GM19240 (cell line): Measurements from ENCODE around the gene WDR5.
A peak's percentile ranks its signal among the peaks of the same experiment; 100 is the strongest.
"Not testable (repeated sequence)": the region's sequence is repeated elsewhere in the genome, so short reads cannot be mapped to it uniquely, and the experiment has no call there.

ENCODE experiments used
- DNase-seq: peaks from one replicate; pipeline ENCODE4 v3.0.0; 2011; ENCODE audit warnings: low spot score; ENCODE audit not compliant: insufficient read length

WDR5 gene

GRCh38 chr9:134135343-134136117, at the start of gene WDR5:
TSS of gene WDR5 (plus strand) at chr9:134136082. CDS start at chr9:134139878, 3,796 bp downstream.
- DNase-seq = peak; percentile 97

- no peak for DNase-seq
Observed at GRCh38 chr9:134088063-134088725, 47.7 kb upstream of the WDR5 start.

DNA sequence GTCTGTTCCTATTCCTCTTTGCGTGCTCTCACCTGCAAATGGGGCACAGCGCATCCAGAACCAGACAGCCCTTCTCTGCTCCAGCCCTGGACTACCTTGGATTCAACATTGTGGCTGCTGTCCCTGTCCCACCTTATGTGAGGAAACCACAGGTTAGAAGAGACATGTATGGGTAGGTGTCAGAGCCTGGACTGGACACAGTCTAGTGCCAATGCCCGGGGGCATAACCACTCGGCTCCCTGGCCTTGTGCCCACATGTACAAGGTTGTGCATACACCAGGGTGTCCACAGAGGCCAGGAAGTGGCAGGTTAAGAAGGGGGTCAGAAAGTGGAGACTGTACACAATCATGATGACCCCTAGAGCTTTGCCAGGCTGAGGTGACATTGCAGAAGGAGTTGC, 45.9 kb upstream of the WDR5 start:
- no peak for DNase-seq

DNA sequence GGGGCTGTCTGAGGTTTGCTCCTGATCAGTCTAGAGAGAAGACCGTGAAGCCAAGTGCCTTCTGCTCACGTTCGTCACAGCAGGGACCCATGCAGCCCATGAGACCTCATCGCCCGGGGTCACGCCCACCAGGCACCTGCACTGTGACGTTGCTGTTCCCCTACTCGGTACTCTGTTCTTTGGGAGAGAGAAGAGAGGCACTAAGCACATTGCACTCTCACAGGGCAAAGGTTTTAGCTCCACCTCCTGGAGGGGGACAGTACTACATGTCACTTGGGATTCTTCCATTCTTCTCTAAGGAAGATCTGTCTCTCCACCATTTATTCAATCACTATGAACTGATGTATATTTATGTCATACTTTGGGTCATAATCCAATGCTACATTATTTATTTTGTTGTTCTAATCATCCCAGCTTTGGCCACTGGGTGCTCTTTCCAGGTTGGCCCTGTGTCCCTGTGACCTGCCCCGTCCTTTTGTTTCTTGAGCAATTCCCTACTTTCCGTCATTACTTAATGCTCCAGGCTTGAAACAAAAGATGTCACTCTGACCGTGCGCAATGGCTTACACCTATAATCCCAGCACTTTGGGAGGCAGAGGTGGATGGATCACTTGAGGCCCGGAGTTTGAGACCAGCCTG, 36.6 kb upstream of the WDR5 start:
- peak; percentile 31 for DNase-seq

DNA sequence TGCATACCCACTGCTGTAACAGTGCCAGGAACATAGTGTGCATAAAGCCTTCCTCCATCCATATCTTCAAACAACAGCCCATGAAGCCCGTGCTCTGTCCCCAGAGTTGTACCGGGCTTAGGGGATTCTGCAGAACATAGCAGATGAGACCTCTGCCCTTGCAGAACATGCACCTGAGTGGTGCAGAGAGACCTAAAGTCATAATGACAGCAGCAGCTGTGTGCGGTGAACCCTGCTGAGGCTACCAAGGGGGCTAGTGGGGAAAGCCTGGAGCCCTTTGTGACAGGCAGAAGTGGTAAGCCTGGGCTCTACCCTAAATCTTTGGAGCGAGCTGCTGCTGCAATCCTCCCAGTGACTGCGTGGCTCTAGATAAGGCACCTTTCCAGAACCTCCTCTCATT, 35.8 kb upstream of the WDR5 start:
- DNase-seq = no peak

- DNase-seq = not testable (repeated sequence)
Observed at GRCh38 chr9:134101133-134101532, 34.7 kb upstream of the WDR5 start.

GRCh38 chr9:134101623-134102149, 34.2 kb upstream of the WDR5 start:
- DNase-seq = no peak

DNA sequence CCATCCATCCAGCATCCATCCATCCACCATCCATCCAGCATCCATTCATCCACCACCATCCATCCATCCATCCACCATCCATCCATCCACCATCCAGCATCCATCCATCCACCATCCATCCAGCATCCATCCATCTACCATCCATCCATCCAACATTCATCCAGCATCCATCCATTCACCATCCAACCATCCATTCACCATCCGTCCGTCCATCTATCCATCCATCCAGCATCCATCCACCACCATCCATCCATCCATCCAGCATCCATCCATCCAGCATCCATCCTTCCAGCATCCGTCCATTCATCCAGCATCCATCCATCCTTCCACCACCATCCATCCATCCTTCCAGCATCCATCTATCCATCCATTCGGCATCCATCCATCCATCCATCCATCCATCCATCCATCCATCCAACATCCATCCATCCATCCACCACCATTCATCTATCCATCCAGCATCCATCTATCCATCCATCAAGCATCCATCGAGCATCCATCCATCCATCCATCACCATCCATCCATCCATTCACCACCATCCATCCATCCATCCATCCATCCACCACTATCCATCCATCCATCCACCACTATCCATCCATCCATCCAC, 32.4 kb upstream of the WDR5 start:
- no peak for DNase-seq

DNA sequence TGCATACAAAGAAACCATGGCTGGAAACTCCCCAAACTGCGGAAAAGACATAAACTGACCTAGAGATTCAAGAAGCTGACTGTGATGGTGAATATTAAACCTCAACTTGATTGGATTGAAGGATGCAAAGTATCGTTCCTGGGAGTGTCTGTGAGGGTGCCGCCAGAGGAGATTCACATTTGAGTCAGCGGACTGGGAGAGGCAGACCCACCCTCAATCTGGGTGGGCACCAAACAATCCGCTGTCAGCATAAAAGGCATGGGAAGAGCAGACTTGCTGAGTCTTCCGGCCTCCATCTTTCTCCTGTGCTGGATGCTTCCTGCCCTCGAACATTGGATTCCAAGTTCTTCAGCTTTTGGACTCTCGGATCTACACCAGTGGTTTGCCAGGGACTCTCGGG, 24.8 kb upstream of the WDR5 start:
- DNase-seq = no peak

- no peak for DNase-seq
Observed at GRCh38 chr9:134112561-134112960, 23.3 kb upstream of the WDR5 start.

DNA sequence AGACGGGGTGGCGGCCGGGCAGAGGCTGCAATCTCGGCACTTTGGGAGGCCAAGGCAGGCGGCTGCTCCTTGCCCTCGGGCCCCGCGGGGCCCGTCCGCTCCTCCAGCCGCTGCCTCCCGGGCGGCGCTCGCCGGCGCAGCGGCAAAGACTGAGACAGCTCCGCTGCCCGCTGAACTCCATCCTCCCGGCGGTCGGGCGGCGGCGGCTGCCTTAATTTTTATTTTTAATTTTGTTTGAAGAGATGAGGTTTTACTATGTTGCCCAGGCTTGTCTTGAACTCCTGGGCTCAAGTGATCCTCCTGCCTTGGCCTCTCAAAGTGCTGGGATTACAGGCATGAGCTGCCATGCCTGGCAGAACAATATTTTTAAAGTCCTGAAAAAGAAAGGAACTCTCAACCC, 16.9 kb upstream of the WDR5 start:
- not testable (repeated sequence) for DNase-seq

DNA sequence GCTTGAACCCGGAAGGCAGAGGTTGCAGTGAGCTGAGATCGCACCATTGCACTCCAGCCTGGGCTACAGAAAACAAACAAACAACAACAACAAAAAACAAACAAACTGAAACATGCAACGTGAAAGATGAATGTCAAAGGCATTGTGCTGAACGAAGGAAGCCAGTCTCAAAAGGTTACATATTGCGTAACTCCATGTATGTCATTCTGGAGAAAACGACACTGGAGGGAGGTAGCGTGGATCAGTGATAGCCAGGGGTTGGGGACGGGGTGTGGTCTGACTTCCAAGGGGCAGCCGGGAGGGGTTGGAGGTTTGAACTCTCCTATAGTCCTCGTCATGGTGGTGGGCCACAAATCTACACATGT, 12.1 kb upstream of the WDR5 start:
- DNase-seq = no peak

DNA sequence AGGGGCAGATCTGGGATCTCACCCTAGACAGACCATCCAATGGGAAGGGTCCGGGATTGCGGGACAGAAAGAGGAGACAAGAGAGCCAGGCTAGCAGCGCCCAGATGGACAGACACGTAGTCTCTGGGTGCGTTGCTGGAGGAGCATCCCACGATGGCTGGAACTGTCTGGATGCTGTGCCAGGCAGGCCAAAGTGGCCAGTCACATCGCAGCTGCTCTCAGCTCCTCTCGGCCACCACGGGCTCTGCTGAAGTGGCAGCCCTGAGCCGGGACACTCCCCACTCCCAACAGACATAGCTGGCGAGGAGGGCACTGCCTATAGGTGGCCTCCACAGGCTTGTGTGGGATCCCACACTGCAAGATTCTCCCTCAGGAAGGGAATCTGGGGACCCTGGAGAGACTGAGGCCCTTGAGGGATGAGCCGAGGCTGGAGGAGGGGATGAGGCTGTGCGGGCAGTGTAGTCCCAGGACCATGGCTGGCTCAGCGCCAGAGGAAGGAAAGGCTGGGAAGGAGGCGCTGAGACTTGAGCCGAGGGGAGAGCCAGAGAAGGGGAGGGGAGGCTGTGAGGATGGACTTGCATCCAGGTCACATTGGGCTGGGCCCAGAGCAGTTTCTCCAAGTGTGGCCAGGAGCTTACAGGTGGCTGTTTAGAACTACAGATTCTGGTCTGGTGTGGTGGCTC, 10.3 kb upstream of the WDR5 start:
- no peak for DNase-seq

- DNase-seq = no peak
Observed at GRCh38 chr9:134126373-134126772, 9.5 kb upstream of the WDR5 start.

DNA sequence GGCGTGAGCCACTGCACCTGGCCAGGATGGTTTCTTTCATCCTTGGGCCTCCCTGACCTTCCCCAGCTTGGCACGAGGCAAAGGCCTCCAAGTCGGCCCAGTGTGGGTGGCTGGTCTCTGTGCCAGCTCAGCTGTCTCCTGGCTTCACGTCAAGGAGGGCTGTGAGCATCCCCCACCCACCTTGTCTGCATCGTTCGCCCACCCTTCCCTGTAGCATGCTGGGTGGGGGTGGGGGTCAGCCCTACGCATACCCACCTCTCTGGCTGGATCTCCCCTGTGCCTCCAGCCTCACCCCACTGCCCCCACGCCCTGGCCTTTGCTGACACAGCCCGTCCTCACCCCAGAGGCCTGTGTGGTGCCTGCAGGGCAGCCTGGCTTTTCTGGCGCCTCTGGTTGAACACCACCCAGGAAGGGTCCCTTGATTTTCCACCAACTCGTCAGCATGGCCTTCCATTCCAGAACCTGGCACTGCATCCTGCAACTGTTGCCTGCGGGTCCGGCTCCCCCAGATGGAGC, 8.8 kb upstream of the WDR5 start:
- DNase-seq = no peak

- DNase-seq = no peak
Observed at GRCh38 chr9:134127616-134128015, 8.3 kb upstream of the WDR5 start.

GRCh38 chr9:134128727-134129679, 6.9 kb upstream of the WDR5 start:
- DNase-seq = no peak

DNA sequence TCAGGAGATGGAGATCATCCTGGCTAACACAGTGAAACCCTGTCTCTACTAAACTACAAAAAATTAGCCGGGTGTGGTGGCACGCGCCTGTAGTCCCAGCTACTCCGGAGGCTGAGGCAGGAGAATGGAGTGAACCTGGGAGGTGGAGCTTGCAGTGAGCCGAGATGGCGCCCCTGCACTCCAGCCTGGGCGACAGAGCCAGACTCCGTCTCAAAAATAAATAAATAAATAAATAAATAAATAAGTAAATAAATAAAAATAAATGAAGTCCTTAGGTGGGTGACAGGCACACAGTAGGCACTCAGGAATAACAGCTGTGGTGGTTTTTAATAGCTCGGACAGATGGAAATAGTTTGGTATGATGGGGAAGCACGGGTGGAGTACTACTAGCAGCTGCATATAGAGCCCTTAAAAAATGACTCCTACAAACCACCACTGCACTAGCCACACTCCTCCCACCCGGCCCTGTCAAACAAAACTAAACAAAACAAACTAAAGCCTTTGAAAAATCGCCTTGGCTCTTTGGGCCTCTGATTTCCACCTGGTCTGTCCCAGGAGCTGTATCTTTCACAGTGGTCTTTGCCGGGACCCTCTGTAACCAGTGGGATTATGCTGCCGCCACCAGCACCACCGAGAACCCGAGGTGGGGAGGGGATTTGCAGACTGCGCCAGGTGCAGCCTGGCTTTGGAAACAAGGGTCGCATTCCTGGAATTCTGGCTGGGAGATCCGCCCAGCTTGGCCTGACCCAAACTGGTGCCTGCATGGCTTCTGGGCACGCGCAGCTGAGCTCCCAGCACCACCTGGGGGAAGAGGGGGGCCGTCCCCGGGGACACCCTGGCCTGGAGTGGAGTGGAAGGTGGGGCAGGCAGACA, 5.1 kb upstream of the WDR5 start:
- no peak for DNase-seq
